GM10847 (cell line): ENCODE results near the gene CNTN4.

Experiments used
- POLR2A ChIP-seq: IDR thresholded peaks from 2 replicates; pipeline ENCODE4 v1.6.1; 2011; ENCODE audit not compliant: insufficient read length; ENCODE audit errors: extremely low read depth

The CNTN4 gene

DNA sequence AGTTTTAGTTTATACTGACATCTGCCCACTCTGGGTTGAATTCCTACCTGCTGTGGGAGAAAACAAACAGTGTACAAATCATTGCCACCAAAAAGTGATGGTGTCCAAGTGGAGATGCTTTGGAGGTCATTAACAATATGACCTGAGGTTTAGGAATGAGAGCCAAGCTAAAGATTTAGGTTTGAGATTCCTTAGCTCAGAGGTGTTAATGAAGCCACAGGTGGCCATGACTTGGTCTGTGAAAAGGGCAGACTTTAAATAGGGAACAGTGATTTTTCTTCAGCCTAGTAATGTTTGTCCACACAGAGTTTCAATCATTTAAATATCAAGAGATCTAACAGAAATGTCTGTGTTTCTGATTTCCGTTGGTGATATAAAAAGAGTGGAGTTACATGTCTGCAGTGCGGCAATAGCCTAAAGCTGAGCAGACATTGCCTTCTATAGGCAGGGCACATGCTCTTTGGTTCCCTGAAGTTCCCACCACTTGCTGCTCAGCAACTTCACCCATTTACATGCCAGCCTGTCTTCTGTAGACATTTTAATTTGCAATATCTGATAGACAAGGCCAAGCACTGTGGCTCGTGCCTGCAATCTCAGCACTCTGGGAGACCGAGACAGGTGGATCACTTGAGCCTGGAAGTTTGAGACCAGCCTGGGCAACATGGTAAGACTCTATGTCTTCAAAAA is 588.3 kb downstream of the CNTN4 start:
- TF ChIP-seq POLR2A: no peak

DNA sequence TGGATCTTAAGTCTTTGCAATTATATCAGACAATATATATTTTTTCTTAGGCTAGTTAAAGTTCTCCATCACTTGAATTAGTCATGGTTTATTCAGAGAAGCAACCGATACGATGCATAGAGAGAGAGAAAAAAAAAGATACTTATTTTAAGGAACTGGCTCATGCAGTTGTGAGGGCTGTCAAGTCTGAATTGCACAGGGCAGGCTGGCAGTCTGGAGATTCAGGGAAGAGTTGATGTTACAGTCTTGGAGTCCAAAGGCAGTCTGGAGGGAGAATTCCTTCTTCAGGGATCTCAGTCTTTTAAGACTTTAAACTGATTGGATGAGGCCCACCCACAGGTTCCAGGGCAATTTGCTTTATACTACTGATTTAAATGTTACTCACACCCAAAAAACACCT is 598.9 kb downstream of the CNTN4 start:
- TF ChIP-seq POLR2A: no peak

DNA sequence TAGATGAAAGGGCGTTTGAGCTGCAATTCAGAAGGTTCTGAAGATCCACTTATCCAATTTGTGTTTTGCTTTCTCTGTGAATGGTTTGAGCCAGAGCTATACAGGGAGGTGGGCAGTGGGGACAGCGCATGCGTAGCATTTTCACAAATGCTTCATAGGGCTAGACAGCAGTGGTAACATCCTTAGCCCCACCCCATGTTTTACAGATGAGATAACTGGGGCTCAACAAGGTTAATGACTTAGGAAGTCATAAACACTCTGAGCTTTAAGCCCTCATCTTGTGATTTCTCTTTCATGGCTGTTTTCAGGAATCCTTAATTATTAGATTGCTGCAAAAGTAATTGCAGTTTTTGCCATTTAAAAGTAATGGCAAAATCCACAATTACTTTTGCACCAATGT is 602.8 kb downstream of the CNTN4 start:
- TF ChIP-seq POLR2A: no peak

DNA sequence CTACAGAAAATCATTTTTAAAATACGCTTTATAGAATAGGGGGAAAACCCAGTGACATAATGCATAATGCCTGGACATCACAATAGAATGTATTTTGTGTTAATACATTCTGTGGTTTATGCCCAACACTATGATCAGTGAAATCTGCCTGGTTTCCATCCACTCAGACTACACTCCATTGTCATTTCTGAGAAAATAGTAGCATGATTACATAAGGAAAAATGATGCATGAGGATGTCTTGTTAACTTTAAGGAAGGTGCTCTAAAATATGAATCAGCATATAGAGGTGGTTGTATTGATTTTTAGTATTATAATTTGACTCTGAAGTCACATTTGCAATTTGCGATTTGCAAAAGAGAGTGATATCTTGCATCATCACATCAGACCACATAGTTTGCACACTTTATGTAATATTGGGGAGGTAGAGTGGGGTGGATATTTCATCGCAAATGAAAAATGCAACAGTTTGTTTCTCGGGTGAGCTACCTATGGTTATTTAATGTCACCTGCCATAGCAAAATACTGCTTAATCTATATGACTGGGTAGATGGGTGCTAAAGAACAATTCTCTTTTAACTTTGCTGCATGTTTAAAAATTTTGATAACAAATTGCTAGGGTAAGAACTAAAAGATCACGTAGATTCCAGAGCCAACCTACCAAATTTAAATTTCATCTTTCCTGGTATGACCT is 607.6 kb downstream of the CNTN4 start:
- TF ChIP-seq POLR2A: no peak

DNA sequence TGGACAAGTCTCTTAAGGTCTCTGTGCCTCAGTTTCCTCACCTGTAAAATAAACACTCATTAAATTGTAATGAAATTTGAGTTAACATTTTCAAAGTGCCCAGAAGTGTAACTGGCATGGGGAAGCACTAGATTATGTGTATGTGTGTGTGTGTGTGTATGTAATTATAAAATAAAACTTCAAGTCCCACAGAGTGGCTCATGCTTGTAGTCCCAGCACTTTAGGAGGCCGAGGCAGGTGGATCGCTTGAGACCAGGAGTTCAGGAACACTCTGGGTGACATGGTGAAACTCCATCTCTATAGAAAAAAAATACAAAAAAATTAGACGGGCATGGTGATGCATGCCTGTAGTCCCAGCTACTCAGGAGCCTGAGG is 608.2 kb downstream of the CNTN4 start:
- no peak for TF ChIP-seq POLR2A

DNA sequence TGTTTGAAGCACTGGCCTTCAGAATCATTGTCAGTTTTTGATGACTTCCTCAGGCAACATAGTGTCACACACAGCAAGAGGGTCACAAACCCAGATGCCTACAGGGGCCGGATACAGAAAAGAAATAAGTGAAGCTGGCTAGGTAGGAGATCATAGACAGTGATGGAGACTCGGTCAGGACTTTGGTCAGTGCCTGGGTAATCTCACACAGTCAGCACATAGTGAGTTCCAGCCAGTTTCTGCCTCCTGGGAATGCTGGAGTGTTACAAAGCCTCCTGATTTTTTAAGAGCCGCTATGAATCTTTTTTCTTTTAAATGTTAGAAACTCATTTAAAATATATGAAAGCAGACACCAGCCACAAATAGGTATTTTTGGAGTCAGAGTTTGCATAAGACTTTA is 612.4 kb downstream of the CNTN4 start:
- no peak for TF ChIP-seq POLR2A

DNA sequence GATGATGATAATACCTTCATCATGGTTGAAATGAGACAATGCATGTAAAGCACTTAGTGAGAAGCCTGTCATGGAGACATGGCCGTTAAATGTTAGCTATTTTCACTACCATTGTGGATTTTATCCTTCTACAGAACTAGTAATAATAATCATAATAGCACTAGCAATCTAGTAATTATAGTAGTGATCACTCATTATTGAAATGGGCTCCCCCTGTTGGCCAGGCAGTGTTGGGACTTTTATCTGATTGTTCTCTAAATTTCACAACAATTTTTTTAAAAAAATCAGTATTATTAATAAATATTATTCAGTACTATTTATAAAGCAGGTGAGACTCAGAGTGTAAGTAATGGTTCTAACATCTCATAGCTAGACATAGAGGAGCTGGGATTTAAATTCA is 615.3 kb downstream of the CNTN4 start:
- no peak for TF ChIP-seq POLR2A

DNA sequence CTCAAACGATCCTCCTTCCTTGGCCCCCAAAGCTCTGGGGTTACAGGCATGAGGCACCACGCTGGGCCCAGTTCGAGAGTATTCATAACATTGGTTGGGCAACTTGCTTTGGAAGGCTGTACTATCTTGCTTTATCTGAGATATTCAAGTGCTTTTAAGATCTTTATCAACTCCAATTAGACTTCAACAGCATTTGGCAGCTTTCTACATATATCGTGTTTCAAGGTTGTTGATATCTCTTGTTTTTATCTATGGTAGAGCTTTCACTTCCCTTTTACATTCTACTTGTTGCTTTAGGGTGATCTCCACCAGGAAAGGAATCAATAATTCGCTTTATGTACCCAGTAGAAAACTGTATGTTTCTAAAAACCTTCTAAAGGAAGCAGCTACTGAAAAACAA is 616.2 kb downstream of the CNTN4 start:
- no peak for TF ChIP-seq POLR2A

DNA sequence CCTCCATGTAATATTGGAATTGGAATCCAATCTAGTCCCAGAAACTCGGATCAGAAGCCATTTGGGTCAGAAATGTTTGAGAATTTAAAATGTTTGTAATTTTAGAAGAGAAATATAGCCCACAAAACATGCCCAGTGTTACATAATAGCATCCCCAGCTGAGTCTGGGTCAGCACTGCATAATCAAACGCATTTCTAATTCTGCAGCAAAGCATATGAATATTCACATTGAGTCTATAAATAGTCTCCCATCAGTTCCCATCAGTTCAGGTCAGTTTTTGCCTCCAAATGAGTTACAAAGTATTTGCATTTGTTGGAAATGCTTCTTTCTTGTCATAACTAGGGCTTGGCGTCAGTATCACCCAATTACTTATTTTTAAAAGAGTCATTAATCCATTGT is 628.4 kb downstream of the CNTN4 start:
- no peak for TF ChIP-seq POLR2A

DNA sequence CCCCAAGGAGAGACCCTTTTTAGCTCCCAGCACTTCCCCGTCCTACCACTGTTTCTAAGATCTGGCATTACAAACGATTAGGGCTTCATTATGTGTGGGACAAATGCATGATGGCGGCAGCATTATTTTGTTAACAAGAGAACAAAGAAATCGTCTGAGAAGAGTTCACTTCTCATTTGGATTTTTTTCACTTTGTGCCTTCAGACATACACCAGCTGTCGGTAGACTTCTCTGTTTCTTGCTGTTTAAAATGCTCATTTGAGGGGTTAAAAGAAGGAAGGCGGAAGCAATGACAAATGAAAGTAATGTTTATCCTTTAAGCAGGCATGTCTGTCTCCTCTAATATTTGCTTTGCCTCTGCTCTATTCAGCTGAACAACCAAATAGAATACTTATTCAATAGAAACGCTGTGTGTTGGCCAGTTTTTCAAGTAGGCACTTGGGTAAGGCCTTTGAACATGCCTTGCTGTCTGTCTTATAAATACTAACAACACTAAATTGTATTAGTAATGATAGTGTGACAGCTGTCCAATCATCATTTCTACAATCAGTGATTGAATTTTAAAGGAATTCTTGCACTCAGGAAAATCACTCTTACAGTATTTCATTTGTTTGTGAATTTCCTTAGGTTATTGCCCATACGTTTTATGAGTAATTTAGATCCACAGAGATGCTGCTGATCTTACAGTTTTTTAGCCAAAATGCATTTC is 629.1 kb downstream of the CNTN4 start:
- TF ChIP-seq POLR2A: no peak

DNA sequence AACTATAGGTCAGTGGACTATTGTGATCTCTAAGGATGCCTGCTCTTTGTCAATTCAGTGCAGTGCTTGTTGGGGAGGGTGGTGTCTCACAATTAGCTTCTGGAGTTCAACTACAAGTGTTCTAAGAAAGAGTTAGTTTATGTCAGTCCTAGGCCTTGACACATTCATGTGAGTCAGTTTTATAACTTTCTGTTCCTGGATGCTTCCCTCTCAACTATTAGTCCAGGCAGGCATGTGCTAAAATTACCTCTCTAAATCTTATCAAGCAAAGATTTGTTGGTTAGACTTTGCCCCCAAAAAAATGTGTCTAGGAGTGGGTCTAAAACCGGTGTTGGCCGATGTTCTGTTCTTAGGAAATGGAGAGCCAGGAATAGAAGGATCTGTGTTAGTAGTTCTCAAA is 633.2 kb downstream of the CNTN4 start:
- TF ChIP-seq POLR2A: no peak

DNA sequence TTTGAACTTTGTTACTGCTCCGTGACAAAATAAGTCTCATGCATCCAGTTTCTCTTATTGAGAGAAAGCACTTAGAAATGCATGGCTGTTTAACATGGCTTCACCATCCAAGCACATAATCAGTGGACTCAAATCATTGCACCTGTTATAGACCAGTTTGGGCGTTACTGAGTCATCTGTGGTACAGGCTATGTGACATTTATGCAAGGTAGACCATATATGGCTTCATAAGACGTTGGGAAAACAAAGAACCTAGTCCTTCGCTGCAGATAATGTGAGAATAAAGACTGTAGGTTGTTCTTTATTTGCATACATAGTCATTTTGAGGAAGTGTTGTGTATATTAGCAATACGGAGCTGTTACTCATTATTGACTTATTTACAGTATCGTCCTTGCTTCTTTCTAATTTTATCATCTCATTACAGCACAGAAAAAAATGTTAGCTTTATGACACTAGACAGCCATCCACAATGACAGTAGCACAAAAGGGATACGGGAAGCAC is 636.8 kb downstream of the CNTN4 start:
- TF ChIP-seq POLR2A: no peak

DNA sequence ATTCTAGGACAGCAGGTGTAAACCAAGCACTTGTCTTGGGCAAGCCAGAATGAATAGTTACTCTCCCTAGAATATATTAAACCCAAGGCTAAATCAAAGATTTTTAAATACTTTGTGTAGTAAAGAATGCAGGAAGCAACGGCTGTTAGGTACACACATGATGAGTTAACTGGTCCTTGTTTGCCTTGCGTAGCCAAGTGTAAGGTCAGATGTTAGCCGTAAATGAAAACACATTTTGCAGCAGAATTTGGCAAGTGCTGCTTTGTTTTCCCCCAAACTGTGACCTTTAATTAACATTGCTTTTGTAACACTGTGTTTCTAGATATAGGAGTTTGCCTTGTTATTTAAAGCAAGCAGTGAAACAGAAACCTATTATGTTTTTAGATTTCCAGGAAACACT is 642.9 kb downstream of the CNTN4 start:
- TF ChIP-seq POLR2A: no peak

DNA sequence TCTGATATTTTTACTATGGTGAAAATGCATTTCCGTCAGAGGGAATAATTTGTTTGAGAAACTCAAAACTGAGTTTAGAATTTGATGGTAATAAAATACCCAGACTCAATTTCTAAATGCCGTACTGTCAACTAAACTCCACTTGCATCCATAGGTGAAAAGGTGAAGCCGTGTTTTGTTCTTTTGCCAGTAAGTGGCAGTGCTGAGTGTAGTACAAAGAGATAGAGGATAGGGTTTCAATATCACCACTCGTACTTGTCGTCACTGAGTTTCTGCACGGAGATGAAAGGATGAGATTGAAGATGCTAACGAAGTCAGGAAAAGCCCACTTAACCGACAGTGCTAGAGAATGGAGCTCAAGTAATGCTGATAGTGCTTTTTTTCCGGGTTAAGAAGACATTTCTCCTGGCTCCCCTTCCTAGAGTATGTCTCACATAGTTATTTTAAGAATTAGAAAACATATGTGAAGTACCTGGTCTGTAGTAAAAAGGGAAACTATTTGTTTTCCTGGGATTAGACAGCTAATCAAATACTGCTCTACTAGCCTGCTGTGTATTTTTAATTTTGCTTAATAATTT is 666.4 kb downstream of the CNTN4 start:
- no peak for TF ChIP-seq POLR2A

DNA sequence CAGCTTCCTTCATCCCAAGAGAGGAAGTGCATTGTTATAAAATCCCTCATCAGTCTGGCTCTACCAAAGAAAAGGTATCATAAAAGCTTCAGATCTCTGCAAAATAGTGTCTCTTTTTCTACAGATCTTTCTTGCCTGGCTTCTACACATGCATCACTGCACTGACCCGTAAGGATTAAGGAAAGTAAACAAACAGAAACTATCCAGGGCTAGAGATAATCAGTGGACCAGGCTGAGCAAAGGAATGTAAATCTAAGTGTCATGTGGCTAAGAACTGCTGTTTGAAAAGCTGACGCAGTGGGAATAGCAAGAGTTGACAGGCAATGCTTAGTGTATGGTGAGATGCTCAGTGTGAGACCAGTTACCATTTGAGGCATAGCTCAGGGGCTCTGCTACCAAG is 671.8 kb downstream of the CNTN4 start:
- TF ChIP-seq POLR2A: no peak

DNA sequence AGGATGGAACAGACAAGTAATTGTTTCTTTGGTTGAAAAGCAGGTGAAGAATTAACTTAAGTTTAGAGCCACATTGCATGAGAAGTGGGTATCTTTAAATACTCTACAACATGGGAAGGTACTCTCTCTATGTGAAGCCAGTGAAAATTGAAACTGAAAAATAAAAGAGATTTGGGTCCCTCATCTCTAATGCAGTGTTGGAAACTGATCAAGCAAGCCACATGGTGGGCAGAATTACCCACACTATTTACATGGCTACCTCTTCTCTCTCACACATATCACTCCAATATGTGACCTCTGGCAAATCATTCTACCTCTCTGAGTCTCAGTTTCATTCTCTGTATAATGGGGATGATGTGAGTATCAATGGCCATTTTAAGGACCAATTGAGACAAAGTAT is 672.5 kb downstream of the CNTN4 start:
- no peak for TF ChIP-seq POLR2A
